C4-2B (cell line): Measurements from ENCODE around the gene NR4A2.

Experiments used
- H3K27ac ChIP-seq: fragments of 450-650 bp; 2 replicates; pipeline ENCODE4 v1.5.1; 2017
- CTCF ChIP-seq: fragments of 450-650 bp; conservative IDR thresholded peaks from 2 replicates; pipeline ENCODE4 v1.5.1; 2017; ENCODE audit warnings: mild to moderate bottlenecking
- ZFX ChIP-seq: fragments of 450-650 bp; IDR thresholded peaks from 2 replicates; pipeline ENCODE4 v1.6.1; 2017

The NR4A2 gene

GRCh38 chr2:156323754-156324153 lies 8.8 kb downstream of the NR4A2 start:
- H3K27ac ChIP-seq: no peak overlapping the region
- TF ChIP-seq CTCF: no peak
- TF ChIP-seq ZFX: no peak

DNA sequence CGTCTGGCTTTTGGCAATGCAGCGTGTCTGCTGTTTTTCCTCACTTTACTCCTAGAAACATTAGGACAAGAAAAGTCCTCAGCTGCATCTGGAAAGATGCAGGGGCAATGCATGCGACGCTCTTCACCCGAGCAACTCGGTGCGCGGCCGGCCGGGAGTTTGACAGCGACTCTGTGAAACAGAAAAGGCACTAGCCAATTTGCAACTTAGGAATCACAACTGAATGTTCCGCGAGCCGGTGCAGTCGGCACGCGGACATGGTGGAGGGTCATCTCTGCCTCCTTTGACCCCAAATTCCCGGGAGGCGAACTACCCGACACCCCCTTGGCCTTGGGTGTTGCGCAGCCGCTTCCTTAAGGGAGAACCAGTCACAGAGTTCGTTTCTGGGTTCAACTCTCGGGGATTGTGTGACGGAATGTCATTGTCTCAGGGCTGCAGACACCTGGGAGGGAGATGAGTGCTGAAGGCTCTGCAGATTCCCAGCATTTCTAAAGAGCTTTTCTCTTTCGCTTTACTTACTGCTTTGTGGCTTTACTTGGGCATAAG lies 9.8 kb downstream of the NR4A2 start:
- TF ChIP-seq CTCF (no peak), ZFX (no peak)
- H3K27ac ChIP-seq: no peak overlapping the region

- no peak for TF ChIP-seq ZFX
- TF ChIP-seq CTCF: no peak
- no peak overlapping the region for H3K27ac ChIP-seq
Measured at GRCh38 chr2:156322051-156322685, 10.4 kb downstream of the NR4A2 start.

DNA sequence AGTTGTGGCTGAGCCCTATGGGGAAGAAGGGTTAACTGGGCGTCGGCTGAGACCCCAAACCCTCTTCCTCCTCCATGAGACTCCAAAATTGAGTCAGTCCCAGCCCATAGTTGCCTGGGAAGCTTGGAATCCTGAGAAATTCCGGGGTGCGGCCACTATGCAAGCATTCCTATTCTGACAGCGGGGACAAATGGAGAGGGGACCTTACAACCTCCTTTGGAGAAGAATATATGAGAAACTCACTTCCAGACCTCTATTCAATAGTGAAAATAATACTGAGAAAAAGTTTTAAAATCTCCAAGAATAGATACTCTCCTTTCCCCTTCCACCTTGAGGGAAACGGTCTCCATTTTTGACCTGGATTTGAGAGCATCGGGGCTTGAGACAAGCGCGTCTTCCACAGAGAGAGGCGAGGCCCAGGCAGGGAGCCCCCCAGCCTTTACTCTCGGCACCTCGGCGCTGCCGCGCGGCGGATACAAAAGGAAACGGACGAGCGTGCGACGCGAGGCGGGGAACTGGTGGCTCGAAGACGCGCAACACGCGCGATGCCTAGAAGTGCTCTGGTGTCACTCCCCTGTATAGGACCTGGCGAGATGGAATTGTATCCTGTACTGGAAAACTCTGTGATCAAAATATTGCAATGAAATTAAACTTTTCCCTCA lies 11.1 kb downstream of the NR4A2 start:
- TF ChIP-seq CTCF (no peak), ZFX (no peak)
- H3K27ac ChIP-seq: no peak overlapping the region

- TF ChIP-seq ZFX (no peak), CTCF (no peak)
Measured at GRCh38 chr2:156320486-156321098, 11.9 kb downstream of the NR4A2 start.

DNA sequence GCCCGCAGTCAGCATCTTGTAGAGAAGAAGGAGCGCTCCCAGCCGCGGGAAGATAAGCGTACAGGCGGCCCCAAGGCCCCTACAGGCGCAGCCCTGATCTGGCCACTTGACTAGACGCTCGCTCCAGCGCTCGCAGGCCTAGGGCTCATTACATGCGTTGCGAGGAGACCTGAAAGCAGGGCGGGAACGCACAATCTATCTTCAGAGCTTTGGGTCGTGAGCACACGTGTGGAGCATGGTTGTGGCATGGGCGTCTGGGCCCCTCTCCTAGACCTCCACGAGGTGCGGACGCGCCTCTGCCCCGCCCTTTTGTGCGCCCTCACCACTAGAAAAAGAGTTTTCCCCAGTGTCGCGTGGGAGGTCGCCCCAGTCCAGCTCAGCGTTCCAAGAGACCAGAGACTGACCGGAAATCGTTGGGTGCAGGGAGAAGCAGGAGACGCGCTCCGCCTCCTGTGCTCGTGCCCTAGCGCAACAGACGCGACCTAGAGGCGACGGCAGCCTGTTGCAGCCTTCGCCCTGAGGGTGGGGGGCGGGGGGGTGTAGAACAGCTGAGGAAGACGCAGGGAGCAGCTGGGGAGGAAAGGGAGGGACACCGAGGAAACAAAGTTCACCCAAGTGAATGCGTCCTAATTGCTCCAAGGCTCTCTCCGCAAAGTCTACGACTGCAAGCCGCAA lies 12.6 kb downstream of the NR4A2 start:
- H3K27ac ChIP-seq: no peak overlapping the region
- TF ChIP-seq ZFX: no peak
- no peak for TF ChIP-seq CTCF

More at GRCh38 chr2:156320486-156321098, 11.9 kb downstream of the NR4A2 start:
- H3K27ac ChIP-seq: no peak overlapping the region

DNA sequence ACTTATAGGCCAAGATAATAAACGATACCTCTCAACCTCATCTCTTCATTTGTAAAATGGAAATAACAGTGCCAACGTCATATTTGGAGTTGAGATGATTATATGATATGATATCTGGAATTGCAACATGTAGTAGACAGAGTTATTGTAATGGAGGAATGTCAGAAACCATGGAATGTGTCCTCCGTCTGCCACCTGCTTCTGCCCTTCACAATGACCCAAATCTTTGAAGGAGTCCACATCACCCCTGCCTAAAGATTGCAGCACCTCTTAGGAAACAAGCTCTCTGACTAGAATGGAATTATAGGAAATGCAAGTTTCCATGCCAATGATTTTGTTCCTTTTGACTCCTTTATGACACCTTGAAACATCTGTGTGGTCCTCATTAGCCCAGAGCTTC lies 14.9 kb downstream of the NR4A2 start:
- no peak overlapping the region for H3K27ac ChIP-seq
- TF ChIP-seq CTCF (no peak), ZFX (no peak)
